Measurements from ENCODE around the gene PIAS1. TPM values are rescaled to one million over a fixed set of nuclear protein-coding genes. Genes with fewer than 3 reads are reported as not detected.

Gene PIAS1
- total and polyA plus RNA-seq, 3 donors from 2014 or later, result 57.2 to 87.6 (median 60.5) TPM

DNA sequence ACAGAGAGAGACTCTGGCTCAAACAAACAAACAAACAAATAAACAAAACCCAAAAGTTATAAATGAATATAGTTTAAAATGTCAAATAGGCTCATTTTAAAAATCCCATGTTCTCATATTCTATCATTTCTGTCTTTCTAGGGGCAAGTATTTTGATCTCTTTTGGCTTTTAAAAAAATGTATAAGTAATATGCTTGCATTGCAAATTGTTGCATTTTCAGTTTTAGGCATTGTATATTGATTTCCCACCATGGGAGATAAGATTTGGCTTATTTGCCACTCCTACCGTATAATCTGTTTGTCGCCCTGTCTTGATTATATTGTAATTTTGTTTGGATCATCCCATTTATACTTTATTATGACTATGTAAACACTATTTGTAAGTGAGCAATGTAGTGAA, 70.6 kb downstream of the PIAS1 start:
- H3K9me3 ChIP-seq, result no peaks in the 10 kb centered on the region
- no peaks in the 10 kb centered on the region for H3K36me3 ChIP-seq (ENCODE audit: low read depth, missing control alignments)
- TF ChIP-seq, protein P1, sequence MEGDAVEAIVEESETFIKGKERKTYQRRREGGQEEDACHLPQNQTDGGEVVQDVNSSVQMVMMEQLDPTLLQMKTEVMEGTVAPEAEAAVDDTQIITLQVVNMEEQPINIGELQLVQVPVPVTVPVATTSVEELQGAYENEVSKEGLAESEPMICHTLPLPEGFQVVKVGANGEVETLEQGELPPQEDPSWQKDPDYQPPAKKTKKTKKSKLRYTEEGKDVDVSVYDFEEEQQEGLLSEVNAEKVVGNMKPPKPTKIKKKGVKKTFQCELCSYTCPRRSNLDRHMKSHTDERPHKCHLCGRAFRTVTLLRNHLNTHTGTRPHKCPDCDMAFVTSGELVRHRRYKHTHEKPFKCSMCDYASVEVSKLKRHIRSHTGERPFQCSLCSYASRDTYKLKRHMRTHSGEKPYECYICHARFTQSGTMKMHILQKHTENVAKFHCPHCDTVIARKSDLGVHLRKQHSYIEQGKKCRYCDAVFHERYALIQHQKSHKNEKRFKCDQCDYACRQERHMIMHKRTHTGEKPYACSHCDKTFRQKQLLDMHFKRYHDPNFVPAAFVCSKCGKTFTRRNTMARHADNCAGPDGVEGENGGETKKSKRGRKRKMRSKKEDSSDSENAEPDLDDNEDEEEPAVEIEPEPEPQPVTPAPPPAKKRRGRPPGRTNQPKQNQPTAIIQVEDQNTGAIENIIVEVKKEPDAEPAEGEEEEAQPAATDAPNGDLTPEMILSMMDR (IDR thresholded peaks at IDR 0.05), result no peak
- no peak for TF ChIP-seq POLR2A (IDR thresholded peaks at IDR 0.05)
- no peak for DNase-seq
- peaks cover 4% of the 10 kb centered on the region for H3K4me1 ChIP-seq
- no peaks in the 10 kb centered on the region for H3K27me3 ChIP-seq
- intact Hi-C loops (cut with DNase I; ENCODE audit: low total_unique reads), result no loop called here
- no peak overlapping the region for H3K27ac ChIP-seq
- WGBS, 2 donors, result 76 to 88% methylated on average over 2 of the region's 2 CpGs
- no peak overlapping the region for H3K4me3 ChIP-seq

DNA sequence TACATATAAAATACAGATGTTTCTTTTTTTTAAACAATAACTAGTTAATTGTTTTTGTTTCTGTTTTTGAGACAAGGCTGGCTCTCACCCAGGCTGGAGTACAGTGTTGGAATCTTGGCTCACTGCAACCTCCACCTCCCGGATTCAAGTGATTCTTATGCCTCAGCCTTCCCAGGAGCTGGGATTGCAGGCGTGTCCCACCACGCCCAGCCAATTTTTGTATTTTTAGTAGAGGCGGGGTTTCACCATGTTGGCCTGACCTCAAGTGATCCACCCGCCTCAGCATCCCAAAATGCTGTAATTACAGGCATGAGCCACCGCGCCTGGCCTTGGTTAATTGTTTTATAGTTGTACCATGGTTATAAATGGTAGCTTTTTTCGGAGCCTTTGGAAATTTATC, 72.3 kb downstream of the PIAS1 start:
- 51 to 53% methylated on average over 8 of the region's 8 CpGs for WGBS, 2 donors
- no peaks in the 10 kb centered on the region for H3K27me3 ChIP-seq
- intact Hi-C loops (cut with DNase I; ENCODE audit: low total_unique reads), result no loop called here
- H3K4me1 ChIP-seq, result peaks cover 4% of the 10 kb centered on the region
- no peaks in the 10 kb centered on the region for H3K9me3 ChIP-seq
- H3K27ac ChIP-seq, result no peak overlapping the region
- H3K4me3 ChIP-seq, result no peak overlapping the region
- DNase-seq, result no peak
- TF ChIP-seq, protein P1 (IDR thresholded peaks at IDR 0.05), result no peak
- TF ChIP-seq POLR2A (IDR thresholded peaks at IDR 0.05), result no peak
- no peaks in the 10 kb centered on the region for H3K36me3 ChIP-seq (ENCODE audit: low read depth, missing control alignments)

GRCh38 chr15:68129072-68129471, 75.0 kb downstream of the PIAS1 start:
- 75 to 83% methylated on average over 3 of the region's 3 CpGs for WGBS, 2 donors
- Histone ChIP-seq H3K9me3 (no peaks in the 10 kb centered on the region), H3K27me3 (no peaks in the 10 kb centered on the region), H3K27ac (no peak overlapping the region), H3K4me1 (peaks cover 4% of the 10 kb centered on the region), H3K36me3 (ENCODE audit: low read depth, missing control alignments) (no peaks in the 10 kb centered on the region), H3K4me3 (no peak overlapping the region)
- intact Hi-C loops (cut with DNase I; ENCODE audit: low total_unique reads), result no loop called here
- no peak for DNase-seq
- TF ChIP-seq, protein P1 (IDR thresholded peaks at IDR 0.05), result no peak
- no peak for TF ChIP-seq POLR2A (IDR thresholded peaks at IDR 0.05)

DNA sequence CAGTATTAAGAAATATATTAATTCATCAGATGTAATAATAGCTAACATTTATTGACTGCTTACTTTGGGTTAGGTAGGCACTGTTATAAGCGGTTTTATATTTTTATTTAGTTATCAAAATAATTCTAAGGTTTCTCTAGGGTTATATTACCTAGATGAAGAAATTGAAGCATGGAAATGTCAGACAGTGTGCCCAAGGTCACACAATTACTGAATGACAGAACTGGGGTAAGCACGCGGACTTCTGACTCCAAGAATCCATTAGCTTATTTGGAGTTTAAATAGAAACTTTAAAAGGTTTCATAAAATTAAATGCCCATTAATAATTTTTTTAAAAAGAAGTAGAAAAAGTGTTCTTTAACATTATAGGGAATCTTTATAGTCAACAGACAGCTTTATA, 76.7 kb downstream of the PIAS1 start:
- TF ChIP-seq, protein P1 (IDR thresholded peaks at IDR 0.05), result no peak
- TF ChIP-seq POLR2A (IDR thresholded peaks at IDR 0.05), result no peak

DNA sequence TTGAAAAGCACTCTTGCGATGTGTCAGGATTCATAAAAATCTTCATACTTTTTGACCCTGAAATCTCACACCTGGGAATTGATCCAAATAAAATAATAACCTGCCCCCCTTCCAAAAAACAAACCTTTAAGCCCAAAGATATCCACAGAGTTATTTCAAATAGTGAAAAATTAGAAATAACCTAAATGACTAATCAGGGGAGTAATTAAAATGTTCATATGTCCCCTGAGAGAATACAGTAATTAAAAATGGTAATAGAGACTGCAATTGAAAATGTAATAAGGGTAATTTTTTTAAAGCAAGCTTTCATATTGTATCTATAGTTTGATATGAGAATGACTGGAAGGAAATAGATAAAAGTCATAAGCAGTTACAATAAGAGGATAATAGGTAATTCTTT, 83.0 kb downstream of the PIAS1 start:
- no peak for DNase-seq
- no peak overlapping the region for H3K4me3 ChIP-seq
- no peaks in the 10 kb centered on the region for H3K27me3 ChIP-seq
- H3K36me3 ChIP-seq (ENCODE audit: low read depth, missing control alignments), result no peaks in the 10 kb centered on the region
- intact Hi-C loops (cut with DNase I; ENCODE audit: low total_unique reads), result no loop called here
- no peak for TF ChIP-seq POLR2A (IDR thresholded peaks at IDR 0.05)
- TF ChIP-seq, protein P1 (IDR thresholded peaks at IDR 0.05), result no peak
- H3K4me1 ChIP-seq, result no peaks in the 10 kb centered on the region
- H3K9me3 ChIP-seq, result no peaks in the 10 kb centered on the region
- 81 to 93% methylated on average over 1 of the region's 1 CpG for WGBS, 2 donors
- H3K27ac ChIP-seq, result no peak overlapping the region

More for the DNA sequence above, 76.7 kb downstream of the PIAS1 start:
- H3K4me3 ChIP-seq, result no peak overlapping the region
- no peaks in the 10 kb centered on the region for H3K36me3 ChIP-seq (ENCODE audit: low read depth, missing control alignments)
- H3K27me3 ChIP-seq, result no peaks in the 10 kb centered on the region
- DNase-seq, result no peak
- 84 to 92% methylated on average over 3 of the region's 3 CpGs for WGBS, 2 donors
- no peak overlapping the region for H3K27ac ChIP-seq
- intact Hi-C loops (cut with DNase I; ENCODE audit: low total_unique reads), result no loop called here
- peaks cover 4% of the 10 kb centered on the region for H3K4me1 ChIP-seq
- no peaks in the 10 kb centered on the region for H3K9me3 ChIP-seq
